GM19455 (cell line): ENCODE measurements around the gene PPP1R12B.
A peak's percentile ranks its signal among the peaks of the same experiment; 100 is the strongest.
"Not testable (repeated sequence)": the region's sequence is repeated elsewhere in the genome, so short reads cannot be mapped to it uniquely, and the experiment has no call there.

ENCODE experiments used
- ATAC-seq: cut with Tn5 transposase; IDR thresholded peaks from one replicate; pipeline ENCODE4 v1.9.1; 2021; ENCODE audit not compliant: unreplicated experiment

Gene PPP1R12B

DNA sequence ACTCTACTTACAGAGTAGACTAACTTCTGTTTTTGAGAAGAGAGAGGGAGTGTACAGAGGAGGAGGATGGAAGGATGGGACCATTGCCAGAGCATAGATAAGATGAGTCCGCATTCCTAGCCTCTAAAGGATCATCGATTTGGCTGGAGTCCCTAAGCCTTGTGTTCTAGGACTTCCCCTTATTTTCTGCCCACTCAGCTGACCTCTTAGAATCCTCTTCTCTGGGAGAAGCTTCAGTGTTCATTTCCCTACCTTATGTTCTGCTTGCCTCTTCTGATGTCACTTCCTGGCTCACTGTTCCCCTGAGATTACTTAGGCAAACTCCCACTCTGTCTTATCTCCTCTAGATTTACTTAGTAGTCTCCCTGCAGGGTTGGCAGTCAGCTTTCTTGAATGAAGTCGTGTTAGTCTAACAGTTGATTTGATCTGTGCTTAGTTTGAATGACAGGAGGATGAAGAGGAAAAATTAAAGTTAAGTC, 205.1 kb downstream of the PPP1R12B start:
- ATAC-seq, result no peak

DNA sequence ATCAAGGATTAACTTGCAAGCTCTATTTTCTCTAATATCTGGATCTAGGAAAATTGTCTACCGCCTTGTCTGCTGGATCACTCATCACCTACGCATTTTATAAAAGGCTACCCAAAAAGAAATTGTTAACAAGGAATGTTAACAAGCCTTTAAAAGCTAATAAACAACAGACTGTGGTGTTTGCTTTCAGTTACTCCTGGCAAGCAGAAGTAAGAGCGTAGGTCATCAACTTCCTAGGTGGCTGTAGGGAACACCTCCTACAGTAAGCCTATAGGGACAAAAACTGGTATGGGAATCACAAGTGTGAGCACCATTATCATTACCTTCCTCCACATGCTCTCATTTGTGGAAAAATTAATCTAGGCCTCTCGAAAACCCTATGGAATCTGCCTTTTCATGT, 206.1 kb downstream of the PPP1R12B start:
- not testable (repeated sequence) for ATAC-seq

DNA sequence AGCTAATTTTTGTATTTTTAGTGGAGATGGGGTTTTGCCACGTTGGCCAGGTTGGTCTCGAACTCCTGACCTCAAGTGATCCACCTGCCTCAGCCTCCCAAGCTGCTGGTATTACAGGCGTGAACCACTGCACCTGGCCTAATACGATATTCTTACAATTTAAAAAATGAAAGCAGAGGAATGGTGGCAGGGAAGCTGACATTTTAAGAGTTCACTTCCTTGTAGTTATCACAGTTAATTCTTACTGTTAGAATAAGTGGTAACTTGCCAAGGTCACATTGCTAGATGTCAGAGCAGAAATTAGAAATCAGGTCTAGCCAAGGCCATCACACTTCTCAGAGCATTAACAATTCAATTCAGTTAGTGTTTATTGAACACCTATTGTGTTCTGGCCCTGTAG, 207.5 kb downstream of the PPP1R12B start:
- ATAC-seq, result not testable (repeated sequence)

GRCh38 chr1:202557662-202558061, 209.2 kb downstream of the PPP1R12B start:
- ATAC-seq, result not testable (repeated sequence)

GRCh38 chr1:202561240-202561639, 212.7 kb downstream of the PPP1R12B start:
- ATAC-seq, result no peak

DNA sequence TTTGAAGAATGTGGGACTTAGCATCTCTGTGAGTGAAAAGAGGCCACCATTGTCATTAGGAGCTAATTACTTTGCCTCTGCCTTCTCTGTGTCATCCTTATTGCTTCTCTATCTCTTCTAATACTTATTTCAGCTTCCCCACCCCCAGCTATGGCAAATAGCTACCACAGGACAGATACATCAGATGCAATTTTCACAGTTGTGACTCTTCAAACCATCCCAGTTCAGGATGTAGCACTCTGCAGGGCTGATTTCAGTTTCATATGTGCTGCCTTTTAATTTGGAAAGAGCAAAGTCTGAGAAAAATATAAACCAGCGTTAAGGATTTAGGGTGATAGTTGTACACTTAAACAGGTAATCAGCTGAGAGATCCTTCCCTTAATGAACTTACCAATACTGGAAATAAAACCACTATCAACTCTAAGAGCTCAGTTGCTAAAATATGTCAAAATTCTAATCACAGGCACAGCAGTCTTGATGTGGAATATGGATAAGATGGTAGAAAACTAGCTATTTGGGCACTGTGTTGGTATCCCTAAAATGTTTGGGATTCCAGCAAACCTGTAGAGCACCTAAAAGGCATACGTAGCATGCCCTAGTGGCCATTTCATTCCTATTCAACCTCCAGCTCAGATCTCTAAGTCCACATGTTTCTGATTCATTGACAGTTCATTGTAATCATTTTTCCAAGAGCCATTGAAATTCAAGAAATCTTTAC, 213.4 kb downstream of the PPP1R12B start:
- no peak for ATAC-seq

DNA sequence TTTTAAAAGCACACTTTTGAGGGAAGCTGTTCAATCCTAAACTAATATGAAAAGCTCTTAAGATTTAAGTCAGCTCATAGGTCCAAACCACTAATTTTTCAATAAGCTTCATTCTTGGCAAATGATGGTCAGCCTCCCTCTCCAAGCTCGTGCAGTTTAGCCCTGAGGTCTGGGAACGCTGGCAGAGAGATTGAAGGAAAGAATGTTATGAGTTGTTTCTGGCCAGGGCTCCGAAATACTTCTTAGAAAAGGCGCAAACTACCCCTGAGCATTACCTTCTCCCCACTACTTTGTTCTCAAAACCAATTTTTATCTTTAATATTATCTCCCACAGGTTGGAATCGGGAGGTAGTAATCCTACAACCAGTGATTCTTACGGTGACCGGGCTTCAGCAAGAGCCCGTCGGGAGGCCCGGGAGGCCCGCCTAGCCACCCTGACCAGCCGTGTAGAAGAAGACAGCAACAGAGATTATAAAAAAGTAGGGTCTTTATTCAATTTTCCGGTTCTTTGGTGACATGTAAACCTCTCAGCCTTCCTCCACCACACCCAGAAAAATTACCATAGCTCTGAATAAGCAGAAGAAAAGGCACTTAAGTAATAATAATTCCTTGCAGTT, 214.1 kb downstream of the PPP1R12B start:
- no peak for ATAC-seq

DNA sequence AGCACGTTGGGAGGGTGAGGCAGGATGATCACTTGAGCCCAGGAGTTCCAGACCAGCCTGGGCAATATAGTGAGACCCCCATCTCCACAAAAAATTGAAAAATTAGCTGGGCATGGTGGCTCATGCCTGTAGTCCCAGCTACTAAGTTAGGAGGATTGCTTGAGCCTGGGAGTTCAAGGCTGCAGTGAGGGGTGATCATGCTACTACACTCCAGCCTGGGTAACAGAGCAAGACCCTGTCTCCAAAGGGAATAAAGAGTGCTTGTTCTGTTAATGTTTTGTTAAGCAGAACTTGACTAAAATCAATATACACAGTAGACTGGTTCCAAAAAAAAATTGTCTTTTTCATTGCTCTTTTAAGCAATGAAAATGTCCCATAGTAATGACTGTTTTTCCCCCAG, 215.3 kb downstream of the PPP1R12B start:
- ATAC-seq, result no peak

DNA sequence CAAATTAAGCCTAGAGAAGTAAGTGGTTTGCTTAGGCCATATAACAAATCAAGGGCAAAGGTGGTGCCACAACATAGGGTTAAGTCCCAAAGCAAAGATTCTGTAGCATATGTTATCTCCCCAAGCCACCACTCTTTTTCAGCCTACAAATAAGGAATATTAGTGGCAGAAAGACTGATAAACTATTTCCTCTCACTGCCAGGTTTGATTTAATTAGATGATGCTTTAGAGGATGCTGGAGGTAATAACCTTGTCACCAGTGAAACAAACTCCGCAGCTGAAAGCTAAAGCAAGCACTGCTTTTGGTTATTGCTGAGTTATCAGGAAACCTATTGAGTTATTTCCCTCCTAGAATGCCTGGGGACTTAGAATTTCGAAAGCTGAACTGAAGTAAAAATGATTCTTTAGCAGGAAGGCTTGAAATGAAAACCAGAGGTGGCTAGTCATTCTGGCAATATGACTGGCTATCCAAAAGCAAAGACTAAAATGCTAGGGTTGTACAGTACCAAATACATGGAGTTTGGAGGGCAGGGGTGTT, 216.5 kb downstream of the PPP1R12B start:
- ATAC-seq, result no peak

- peak; percentile 75 for ATAC-seq
Measured at GRCh38 chr1:202565890-202566602, 217.5 kb downstream of the PPP1R12B start.

GRCh38 chr1:202567738-202568137, 219.2 kb downstream of the PPP1R12B start:
- ATAC-seq, result no peak

GRCh38 chr1:202568410-202568809, 219.9 kb downstream of the PPP1R12B start:
- no peak for ATAC-seq

DNA sequence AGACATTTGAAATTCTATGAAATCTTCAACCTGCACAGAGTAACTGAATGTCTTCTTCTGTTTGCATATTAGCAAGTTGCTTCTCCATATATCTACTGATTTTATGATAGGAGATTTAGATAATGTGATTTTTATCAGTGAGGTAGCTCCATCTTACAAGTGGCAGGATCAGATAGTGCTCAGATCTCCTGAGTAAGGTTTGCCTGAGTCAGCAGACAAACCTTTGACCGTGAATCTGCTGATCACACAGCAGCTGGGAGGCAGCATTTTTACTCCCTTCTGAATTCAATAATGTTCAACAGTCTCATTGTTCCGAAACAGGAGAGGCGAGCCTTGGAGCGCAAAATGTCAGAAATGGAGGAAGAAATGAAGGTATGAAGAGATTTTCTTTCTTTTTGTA, 220.3 kb downstream of the PPP1R12B start:
- no peak for ATAC-seq

DNA sequence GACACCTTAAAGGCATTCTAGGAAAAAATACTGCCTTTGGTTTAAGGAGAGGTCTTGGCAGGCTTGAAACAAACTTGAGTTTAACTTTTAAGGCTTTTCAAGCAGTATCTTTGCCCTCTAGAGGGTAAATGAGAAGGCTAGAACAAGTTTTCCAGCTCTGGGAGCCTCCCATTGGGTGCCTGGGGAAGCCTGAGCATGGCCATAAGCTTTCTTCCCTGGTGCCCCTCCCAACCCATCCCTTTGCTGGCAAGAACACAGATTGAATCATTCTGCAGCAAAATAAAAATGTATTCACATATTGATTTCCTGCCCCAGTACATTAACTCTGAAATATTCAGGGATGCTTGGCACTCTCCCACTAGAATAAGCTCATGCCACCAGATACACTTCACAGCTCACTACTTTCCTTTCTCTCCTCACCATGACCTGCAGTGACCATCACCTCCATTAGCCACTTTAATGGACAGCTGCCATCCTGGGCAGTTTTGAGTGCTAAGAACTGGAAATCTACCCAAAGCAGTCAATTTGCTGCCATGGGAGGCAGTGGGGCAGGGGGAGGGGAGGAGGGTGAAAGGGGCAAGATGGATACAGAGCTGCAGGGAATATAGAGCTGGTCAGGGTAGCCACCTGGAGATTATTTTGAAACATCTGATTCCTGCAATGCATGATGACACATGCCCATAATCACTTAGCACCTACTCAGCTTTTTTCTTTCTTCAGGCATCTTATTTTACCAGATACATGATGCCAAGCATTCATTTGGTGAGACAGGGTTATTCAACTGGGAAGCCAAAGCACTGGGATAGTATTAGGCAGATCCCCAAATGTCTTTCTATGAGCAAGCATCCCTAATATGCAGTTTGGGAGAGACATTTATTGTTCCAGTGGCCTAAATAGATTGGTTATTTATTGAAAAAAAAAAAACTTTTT, 221.2 kb downstream of the PPP1R12B start:
- no peak for ATAC-seq

GRCh38 chr1:202571719-202572339, 223.3 kb downstream of the PPP1R12B start:
- no peak for ATAC-seq

GRCh38 chr1:202572867-202573266, 224.4 kb downstream of the PPP1R12B start:
- ATAC-seq, result no peak

GRCh38 chr1:202575918-202576653, 227.6 kb downstream of the PPP1R12B start:
- no peak for ATAC-seq

GRCh38 chr1:202576816-202577215, 228.3 kb downstream of the PPP1R12B start:
- no peak for ATAC-seq

DNA sequence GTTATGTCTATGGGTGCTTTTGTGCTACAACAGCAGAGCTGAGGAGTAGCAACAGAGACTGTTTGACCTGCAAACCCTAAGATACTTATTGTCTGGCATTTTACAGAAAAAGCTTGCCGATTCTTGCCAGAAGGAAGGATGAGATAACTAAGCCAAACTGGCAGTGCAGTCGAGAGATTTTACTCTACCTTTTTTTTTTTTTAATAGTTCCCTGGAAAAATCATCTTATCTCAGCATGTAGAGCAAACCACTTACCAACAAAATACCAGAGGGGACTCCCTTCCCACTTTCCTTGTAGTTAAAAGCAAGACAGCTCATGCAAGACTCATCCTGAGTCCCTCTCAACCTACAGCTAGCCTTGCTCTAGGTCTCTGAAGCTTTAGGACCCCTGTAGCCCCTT, 228.9 kb downstream of the PPP1R12B start:
- no peak for ATAC-seq
